OCI-LY1 (cell line): ENCODE results near the gene MBD2.

Experiments
- H2AFZ ChIP-seq: fragments of 200-600 bp; sonication (generic), shearing (Covaris generic); 2 replicates; pipeline ENCODE4 v1.6.0; 2014; ENCODE audit warnings: antibody characterized with exemption, mild to moderate bottlenecking, low read length
- H3F3A ChIP-seq: fragments of 200-600 bp; sonication (generic), shearing (Covaris generic); 2 replicates; pipeline ENCODE4 v1.6.0; 2014; ENCODE audit warnings: mild to moderate bottlenecking, antibody characterized with exemption, low read length, moderate library complexity; ENCODE audit not compliant: insufficient read depth
- H3K27ac ChIP-seq: fragments of 200-600 bp; sonication (generic); 2 replicates; pipeline ENCODE4 v1.5.1; 2014; ENCODE audit warnings: low read length, mixed run types, mild to moderate bottlenecking, low read depth; ENCODE audit not compliant: poor library complexity, severe bottlenecking
- H3K27me3 ChIP-seq: fragments of 200-600 bp; sonication (generic); 2 replicates; pipeline ENCODE4 v1.6.0; 2014; ENCODE audit warnings: antibody characterized with exemption, mild to moderate bottlenecking, low read length, moderate library complexity; ENCODE audit not compliant: insufficient read depth
- H3K36me3 ChIP-seq: fragments of 200-600 bp; sonication (generic); 2 replicates; pipeline ENCODE4 v1.6.1; 2014; ENCODE audit warnings: mild to moderate bottlenecking, antibody characterized with exemption, low read length, moderate library complexity, mixed read lengths; ENCODE audit not compliant: insufficient read depth
- H3K4me1 ChIP-seq: fragments of 200-600 bp; sonication (generic); 2 replicates; pipeline ENCODE4 v1.5.1; 2014; ENCODE audit warnings: mild to moderate bottlenecking, low read length, moderate library complexity; ENCODE audit not compliant: insufficient read depth, severe bottlenecking
- H3K4me2 ChIP-seq: fragments of 200-600 bp; sonication (generic), shearing (Covaris generic); 2 replicates; pipeline ENCODE4 v1.6.1; 2014; ENCODE audit warnings: low read length
- H3K4me3 ChIP-seq: fragments of 200-600 bp; sonication (generic); 2 replicates; pipeline ENCODE4 v1.5.1; 2014; ENCODE audit warnings: low read length, low read depth, mild to moderate bottlenecking, mixed read lengths; ENCODE audit not compliant: poor library complexity, severe bottlenecking
- H3K79me2 ChIP-seq: fragments of 200-600 bp; shearing (Covaris generic); 2 replicates; pipeline ENCODE4 v1.6.1; 2016; ENCODE audit warnings: mixed run types, low read length, mixed read lengths; ENCODE audit not compliant: insufficient read depth
- H3K9ac ChIP-seq: fragments of 200-600 bp; sonication (generic), shearing (Covaris generic); 2 replicates; pipeline ENCODE4 v1.6.1; 2014; ENCODE audit warnings: mild to moderate bottlenecking, low read length, mixed read lengths
- H3K9me2 ChIP-seq: fragments of 200-600 bp; sonication (generic), shearing (Covaris generic); 2 replicates; pipeline ENCODE4 v1.6.1; 2014; ENCODE audit warnings: low read depth, mild to moderate bottlenecking, low read length, mixed read lengths
- H3K9me3 ChIP-seq: fragments of 200-600 bp; shearing (Covaris generic); 2 replicates; pipeline ENCODE4 v1.6.1; 2014; ENCODE audit warnings: low read length, mixed read lengths
- H4K20me1 ChIP-seq: fragments of 200-600 bp; sonication (generic), shearing (Covaris generic); 2 replicates; pipeline ENCODE4 v1.6.0; 2016; ENCODE audit warnings: mild to moderate bottlenecking, low read length; ENCODE audit not compliant: insufficient read depth
- EZH2 ChIP-seq: fragments of 200-600 bp; sonication (generic), shearing (Covaris generic); IDR thresholded peaks from 2 replicates; pipeline ENCODE4 v1.8.0; 2017; ENCODE audit warnings: borderline replicate concordance, mixed run types, mild to moderate bottlenecking, antibody characterized with exemption, low read length, moderate library complexity, mixed read lengths
- TF ChIP-seq, protein P1 (sequence below): fragments of 200-600 bp; sonication (generic), shearing (Covaris generic); IDR thresholded peaks from 2 replicates; pipeline ENCODE4 v1.5.1; 2017; ENCODE audit warnings: mild to moderate bottlenecking, antibody characterized with exemption, low read length, moderate library complexity, mixed read lengths

Gene MBD2

DNA sequence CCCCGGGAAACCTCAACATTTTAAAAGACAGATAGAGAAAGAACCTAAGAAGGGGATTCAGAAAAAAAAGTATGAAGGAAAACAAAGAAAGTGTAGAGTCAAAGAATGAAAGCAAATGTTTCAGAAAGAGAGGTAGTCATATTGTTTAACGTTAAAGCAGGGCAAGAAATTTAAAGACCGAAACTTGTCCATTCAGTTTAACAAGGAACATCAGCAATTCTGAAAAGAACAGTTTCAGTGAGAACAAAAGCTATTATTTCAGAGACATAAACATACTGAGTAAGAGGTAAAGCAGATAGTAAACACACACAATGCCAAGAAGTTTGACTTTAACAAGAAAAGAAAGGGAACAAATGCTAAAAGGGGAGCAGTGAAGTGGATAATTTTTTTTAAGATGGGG, 41.1 kb downstream of the MBD2 start:
- no peak overlapping the region for H3K9ac ChIP-seq
- H3K9me2 ChIP-seq = no peaks in the 10 kb centered on the region
- no peaks in the 10 kb centered on the region for H3F3A ChIP-seq
- H3K4me3 ChIP-seq = no peak overlapping the region
- H3K4me2 ChIP-seq = no peak overlapping the region
- H3K9me3 ChIP-seq = no peaks in the 10 kb centered on the region
- H3K79me2 ChIP-seq = peaks cover 22% of the 10 kb centered on the region
- no peaks in the 10 kb centered on the region for H4K20me1 ChIP-seq
- TF ChIP-seq EZH2 = no peak
- TF ChIP-seq, protein P1, sequence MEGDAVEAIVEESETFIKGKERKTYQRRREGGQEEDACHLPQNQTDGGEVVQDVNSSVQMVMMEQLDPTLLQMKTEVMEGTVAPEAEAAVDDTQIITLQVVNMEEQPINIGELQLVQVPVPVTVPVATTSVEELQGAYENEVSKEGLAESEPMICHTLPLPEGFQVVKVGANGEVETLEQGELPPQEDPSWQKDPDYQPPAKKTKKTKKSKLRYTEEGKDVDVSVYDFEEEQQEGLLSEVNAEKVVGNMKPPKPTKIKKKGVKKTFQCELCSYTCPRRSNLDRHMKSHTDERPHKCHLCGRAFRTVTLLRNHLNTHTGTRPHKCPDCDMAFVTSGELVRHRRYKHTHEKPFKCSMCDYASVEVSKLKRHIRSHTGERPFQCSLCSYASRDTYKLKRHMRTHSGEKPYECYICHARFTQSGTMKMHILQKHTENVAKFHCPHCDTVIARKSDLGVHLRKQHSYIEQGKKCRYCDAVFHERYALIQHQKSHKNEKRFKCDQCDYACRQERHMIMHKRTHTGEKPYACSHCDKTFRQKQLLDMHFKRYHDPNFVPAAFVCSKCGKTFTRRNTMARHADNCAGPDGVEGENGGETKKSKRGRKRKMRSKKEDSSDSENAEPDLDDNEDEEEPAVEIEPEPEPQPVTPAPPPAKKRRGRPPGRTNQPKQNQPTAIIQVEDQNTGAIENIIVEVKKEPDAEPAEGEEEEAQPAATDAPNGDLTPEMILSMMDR = no peak
- H2AFZ ChIP-seq = no peak overlapping the region
- H3K27me3 ChIP-seq = no peaks in the 10 kb centered on the region
- no peak overlapping the region for H3K27ac ChIP-seq
- H3K36me3 ChIP-seq = peaks cover 63% of the 10 kb centered on the region
- H3K4me1 ChIP-seq = peaks cover 11% of the 10 kb centered on the region

DNA sequence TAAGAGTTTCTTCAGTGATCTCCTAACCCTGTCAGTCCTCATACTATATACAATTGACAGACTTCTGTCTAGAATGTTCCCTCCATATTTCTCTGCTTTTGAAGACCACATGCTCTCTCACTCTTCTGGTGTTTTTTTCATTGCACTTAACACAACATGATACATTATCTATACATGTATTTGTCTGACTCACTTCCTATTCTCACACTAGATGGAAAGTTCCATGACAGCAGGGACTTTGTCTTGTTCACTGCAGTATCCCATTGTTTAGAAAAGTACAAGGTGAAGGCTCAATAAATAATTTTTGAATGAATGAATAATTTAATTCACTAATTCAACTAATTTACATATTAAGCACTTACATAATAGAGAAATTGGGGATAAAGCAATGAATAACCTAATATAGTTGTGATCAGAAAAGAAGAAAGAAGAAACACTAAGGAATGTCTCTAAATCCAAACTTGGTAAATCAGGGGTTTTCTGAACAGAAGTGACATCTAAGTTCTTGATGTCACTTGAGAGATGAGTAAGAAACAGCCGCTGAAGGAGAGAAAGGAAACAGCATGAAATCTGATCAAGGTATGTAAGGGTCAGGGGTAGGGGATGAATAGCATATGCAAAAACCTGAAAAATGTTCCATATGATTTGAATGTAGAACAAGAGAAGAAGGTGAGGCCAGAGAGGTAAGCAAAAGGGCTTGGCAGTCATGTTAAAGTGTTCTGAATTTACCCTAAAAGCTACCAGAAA, 42.4 kb downstream of the MBD2 start:
- Histone ChIP-seq H3K79me2 (peaks cover 29% of the 10 kb centered on the region), H3K9ac (no peak overlapping the region), H3K36me3 (peaks cover 52% of the 10 kb centered on the region), H2AFZ (no peak overlapping the region), H3K4me2 (no peak overlapping the region), H3K4me3 (no peak overlapping the region), H3K4me1 (peaks cover 11% of the 10 kb centered on the region), H3K9me3 (no peaks in the 10 kb centered on the region), H3K9me2 (no peaks in the 10 kb centered on the region), H3F3A (no peaks in the 10 kb centered on the region), H3K27me3 (no peaks in the 10 kb centered on the region), H4K20me1 (no peaks in the 10 kb centered on the region), H3K27ac (peak overlapping the region; percentile 43)
- TF ChIP-seq, protein P1 = no peak
- TF ChIP-seq EZH2 = no peak

DNA sequence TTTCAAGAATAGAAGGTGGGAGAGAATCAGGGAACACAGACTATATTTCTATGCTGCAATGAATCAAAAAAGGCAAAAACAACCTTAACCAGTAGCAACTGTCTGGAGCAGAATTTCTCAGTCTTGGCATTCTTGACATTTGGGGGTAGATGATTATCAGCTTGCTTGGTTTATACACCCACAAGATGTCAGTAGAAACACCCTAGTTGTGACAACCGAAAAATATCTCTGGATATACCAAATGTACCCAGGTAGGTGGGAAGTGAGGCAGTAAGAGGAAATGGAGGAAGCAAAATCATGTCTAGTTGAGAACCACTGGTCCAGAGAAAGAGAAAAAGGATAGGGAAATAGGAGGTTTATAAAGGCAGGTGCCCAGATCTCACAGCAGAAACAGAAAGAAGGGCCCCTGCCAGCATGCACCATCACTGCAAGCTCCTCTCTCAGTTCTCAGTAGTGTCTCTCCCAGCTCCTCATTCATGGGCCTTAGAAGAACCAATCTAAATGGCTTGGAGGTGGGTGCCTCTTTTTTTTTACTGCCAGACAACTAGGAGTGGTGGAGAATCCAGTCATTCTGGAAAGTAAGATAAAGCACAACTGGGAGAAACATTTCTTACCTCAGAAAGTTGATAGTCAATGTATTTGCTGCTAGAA, 50.4 kb downstream of the MBD2 start:
- Histone ChIP-seq H3K9ac (no peak overlapping the region), H3K9me2 (no peaks in the 10 kb centered on the region), H3K27ac (no peak overlapping the region), H3K36me3 (peaks cover 60% of the 10 kb centered on the region), H3K4me1 (peaks cover 3% of the 10 kb centered on the region), H3K4me3 (no peak overlapping the region), H3F3A (no peaks in the 10 kb centered on the region), H2AFZ (no peak overlapping the region), H3K79me2 (peaks cover 25% of the 10 kb centered on the region), H3K9me3 (no peaks in the 10 kb centered on the region), H3K27me3 (no peaks in the 10 kb centered on the region), H4K20me1 (no peaks in the 10 kb centered on the region), H3K4me2 (no peak overlapping the region)
- TF ChIP-seq, protein P1 = no peak
- TF ChIP-seq EZH2 = no peak
